Stimulated activated CD4-positive, alpha-beta T cell treated with anti-CD3 and anti-CD28 coated beads, Interleukin-2, amount 100 ng/mL, for 4 hours (primary cell): Measurements from ENCODE around the gene ZNF79.
A peak's percentile ranks its signal among the peaks of the same experiment; 100 is the strongest.

ENCODE experiments used
- DNase-seq: peaks from one replicate; pipeline ENCODE4 v3.0.0-alpha.2; 2020; ENCODE audit warnings: low read depth

The ZNF79 gene

DNA sequence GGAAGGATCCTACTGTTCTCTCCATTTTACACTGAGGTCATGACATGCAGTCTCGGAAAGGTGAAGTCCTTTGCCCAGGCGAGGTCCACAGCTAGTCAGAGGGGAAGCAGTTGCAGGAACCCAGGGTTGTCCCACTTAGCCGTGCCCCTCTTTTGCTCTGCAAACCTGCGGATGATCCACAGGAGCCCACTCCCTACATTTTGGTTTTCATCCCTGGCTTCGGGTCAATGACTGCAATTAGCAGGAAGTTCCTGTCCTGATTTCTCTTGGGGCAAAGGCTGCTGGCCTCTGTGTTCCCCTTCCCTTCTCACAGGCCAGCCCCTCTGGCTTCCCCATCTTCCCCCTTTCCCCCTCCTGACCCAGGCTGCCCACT, 25.9 kb upstream of the ZNF79 start:
- DNase-seq = no peak

DNA sequence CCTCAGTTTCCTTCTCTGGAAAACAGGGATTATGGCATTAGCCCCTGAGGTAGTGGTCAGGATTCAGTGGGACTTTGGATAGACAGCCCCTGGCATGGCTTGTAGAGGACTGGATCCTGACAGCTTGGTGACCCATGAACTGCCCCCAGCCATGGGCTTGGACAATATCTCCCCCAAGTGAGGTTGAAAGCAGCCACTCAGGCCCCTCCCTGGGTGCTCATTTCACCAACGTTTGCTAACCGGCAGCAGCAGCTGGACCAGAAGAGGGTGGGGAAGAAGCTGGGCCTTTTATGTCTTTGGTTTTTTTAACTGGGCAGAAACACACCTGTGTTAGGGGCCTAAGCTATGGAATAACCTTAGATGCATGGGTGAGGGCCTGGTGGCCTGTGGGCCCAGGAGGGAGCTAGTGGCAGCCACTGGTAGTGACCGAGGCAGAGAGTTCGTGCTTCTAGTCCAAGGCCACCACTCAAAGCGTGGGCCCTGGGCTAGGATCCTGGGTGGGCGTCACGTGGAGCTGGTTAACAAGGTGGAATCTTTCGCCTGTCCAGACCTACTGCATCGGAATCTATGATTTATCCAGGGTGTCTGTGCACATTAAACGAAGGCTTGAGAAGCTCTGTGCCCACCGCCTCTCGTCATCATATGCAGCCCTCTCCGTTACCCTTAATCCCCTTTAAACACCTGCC, 25.3 kb upstream of the ZNF79 start:
- DNase-seq = no peak

GRCh38 chr9:127399736-127400269, 24.4 kb upstream of the ZNF79 start:
- no peak for DNase-seq

DNA sequence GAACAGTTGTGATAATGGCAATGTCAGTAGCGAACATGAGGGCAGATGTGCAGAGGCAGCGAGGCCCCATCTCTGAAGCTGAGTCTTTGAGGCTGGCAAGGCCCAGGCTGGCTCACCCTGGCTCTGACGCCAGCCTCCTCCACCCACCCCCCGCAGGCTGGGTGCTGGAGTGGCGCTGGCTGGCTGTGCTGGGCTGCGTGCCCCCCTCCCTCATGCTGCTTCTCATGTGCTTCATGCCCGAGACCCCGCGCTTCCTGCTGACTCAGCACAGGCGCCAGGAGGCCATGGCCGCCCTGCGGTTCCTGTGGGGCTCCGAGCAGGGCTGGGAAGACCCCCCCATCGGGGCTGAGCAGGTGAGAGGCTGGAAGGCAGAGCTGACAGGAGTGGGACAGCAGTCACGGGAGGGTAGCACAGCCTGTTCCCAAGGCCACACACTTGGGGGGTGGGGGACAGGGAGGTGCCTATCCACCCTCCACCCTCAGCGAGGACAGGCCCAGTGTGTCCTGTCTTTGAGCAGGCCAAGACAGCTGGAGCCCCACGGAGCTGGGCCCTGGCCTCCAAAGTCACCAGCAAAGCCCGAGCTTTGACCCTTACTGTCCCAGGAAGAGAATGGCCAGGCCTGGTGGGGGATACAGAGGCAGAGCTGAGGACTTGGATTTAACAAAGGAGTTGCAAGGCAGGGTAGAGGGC, 21.6 kb upstream of the ZNF79 start:
- no peak for DNase-seq

DNA sequence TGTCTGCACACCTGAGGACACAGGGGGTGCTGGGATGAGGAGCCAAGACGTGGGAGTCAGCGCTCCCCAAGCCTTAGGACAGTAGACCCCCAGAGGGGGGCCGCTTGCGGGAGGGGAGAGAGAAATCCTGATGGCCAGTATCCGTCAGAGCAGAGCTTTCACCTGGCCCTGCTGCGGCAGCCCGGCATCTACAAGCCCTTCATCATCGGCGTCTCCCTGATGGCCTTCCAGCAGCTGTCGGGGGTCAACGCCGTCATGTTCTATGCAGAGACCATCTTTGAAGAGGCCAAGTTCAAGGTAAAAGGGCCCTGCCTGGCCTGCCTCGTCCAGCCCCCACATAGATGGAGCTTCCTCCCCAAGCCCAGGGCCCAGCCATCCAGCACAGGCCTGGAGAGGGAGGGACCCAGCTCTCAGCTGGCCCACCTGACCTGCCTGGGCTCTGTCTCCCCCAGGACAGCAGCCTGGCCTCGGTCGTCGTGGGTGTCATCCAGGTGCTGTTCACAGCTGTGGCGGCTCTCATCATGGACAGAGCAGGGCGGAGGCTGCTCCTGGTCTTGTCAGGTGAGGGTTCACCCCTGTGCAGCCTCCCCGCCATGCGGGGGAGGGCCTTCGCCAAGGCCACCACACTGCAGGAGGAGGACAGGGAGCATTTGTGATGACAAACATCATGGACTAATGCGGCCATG, 20.5 kb upstream of the ZNF79 start:
- DNase-seq = no peak

DNA sequence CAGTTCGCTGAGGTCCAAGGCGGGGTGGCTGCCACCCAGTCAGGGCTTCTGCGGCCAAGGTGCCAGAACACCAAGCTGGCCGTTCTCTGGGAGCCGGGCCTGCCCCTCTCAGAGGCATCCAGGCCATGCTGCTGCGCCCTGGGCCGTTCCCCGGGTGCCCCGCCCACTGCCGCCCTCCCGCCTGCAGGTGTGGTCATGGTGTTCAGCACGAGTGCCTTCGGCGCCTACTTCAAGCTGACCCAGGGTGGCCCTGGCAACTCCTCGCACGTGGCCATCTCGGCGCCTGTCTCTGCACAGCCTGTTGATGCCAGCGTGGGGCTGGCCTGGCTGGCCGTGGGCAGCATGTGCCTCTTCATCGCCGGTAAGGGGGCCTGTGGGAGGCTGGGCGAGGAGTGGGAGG, 19.6 kb upstream of the ZNF79 start:
- no peak for DNase-seq

GRCh38 chr9:127405344-127406125, 18.6 kb upstream of the ZNF79 start:
- DNase-seq = no peak

GRCh38 chr9:127406799-127407491, 17.2 kb upstream of the ZNF79 start:
- no peak for DNase-seq

DNA sequence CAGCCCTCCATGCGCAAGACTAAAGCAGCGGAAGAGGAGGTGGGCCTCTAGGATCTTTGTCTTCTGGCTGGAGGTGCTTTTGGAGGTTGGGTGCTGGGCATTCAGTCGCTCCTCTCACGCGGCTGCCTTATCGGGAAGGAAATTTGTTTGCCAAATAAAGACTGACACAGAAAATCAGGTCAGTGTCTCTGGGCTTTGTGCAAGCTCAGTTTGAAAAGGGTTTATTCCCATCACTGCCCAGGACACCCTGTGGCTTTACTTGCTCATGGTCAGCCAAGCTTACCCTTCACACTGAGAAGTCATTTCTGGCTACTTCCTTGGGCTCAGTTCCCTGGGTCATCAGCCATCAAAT, 16.7 kb upstream of the ZNF79 start:
- DNase-seq = no peak

GRCh38 chr9:127411122-127411521, 13.1 kb upstream of the ZNF79 start:
- DNase-seq = no peak

DNA sequence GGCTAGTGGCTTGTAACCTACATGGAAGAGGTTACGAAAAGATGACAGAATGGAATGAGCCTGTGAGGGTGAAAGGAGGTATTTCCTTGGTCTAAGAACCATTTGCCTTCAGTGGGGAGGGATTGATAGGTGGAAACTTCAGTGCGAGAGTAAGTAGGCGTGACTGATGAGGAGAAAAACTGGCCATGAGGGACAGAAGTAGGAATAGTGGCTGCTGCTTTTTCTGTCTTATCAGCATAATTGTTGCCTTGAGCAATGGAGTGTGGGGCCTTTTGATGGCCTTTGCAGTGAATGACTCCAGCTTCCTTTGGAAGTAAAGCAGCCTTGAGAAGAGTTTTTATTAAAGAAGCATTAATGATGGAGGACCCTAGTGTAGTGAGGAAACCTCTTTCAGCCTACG, 9.0 kb upstream of the ZNF79 start:
- DNase-seq = no peak

- DNase-seq = no peak
Measured at GRCh38 chr9:127415657-127416056, 8.5 kb upstream of the ZNF79 start.

GRCh38 chr9:127417131-127418036, 6.8 kb upstream of the ZNF79 start:
- DNase-seq = no peak

GRCh38 chr9:127418037-127418471, 6.1 kb upstream of the ZNF79 start:
- DNase-seq = peak; percentile 22

GRCh38 chr9:127419348-127419747, 4.8 kb upstream of the ZNF79 start:
- DNase-seq = no peak

- DNase-seq = no peak
Measured at GRCh38 chr9:127421057-127421456, 3.1 kb upstream of the ZNF79 start.

DNA sequence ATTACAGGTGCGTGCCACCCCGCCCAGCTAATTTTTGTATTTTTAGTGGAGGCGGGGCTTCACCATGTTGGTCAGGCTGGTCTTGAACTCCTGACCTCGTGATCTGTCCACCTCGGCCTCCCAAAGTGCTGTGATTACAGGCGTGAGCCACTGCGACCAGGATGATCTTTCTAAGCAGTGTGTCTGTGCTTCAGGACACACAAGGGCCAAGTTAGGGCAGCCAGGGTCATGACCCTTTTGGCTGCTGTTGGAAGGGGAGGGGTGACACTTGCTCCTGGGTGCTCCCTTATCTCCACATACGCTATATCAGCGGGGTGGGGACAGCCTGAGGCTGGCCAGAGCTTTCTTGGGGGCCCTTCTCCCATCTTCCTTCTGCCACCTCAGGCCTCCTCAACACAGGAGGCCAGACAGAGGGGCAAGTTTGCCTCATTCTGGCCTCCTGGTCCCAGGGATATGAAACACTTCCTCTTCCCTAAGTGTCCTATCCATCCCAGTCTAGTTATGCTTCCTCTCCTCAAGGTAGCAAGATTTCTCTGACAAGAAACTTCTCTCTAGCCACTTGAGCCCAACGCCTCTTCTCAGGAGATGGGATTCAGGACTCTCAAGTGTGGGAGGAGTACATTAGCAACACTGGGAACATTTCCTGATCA, 1.9 kb upstream of the ZNF79 start:
- no peak for DNase-seq

- no peak for DNase-seq
Measured at GRCh38 chr9:127422787-127423186, 1.4 kb upstream of the ZNF79 start.

- no peak for DNase-seq
Measured at GRCh38 chr9:127423476-127423933, 677 bp upstream of the ZNF79 start.

DNA sequence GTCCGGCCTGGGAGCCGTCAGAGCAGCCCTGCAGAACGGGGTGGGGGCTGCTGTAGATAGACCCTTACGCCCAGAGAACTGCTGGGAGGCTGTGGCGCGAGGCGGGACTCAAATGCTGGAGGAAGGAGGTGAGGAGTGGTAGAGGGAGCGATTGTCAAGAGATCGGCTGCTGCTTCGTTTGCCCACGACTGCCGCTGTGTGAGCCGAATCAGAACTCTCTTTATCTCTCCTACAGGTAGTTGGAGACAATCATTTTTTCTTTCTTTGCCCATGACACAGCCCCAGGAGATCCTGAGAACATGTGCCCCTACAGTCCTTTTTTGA, 456 bp downstream of the ZNF79 start:
- DNase-seq = no peak
